ENCODE results near the gene PLAAT5. TPM values are rescaled to one million over a fixed set of nuclear protein-coding genes. Genes with fewer than 3 reads are reported as not detected.
"Not testable (repeated sequence)": the region's sequence is repeated elsewhere in the genome, so short reads cannot be mapped to it uniquely, and the experiment has no call there.

Gene PLAAT5
- polyA plus RNA-seq, 3 donors: 0.07 to 0.62 TPM; not detected in 1

- H3K79me2 ChIP-seq (ENCODE audit: insufficient read depth, low read length): no peaks in the 10 kb centered on the region
- H3K27me3 Mint-ChIP-seq (ENCODE audit: low read depth in 3 of 3): peaks cover 0 to 6% (median 0%) of the 10 kb centered on the region in 3 donors
- intact Hi-C loops (cut with micrococcal nuclease): no loop called here
- H3K27ac ChIP-seq (ENCODE audit: low read depth in 1 of 2, low read length in 2 of 2): no peak overlapping the region
- no CpG with 5 or more reads among the region's 1 CpG for WGBS (ENCODE audit: insufficient coverage)
- H4K20me1 ChIP-seq (ENCODE audit: insufficient read depth, low read length): no peaks in the 10 kb centered on the region
- no peak for TF ChIP-seq CTCF (IDR thresholded peaks at IDR 0.05)
- no peaks in the 10 kb centered on the region for H3K36me3 Mint-ChIP-seq
- H3K4me3 ChIP-seq (replicated peaks in 1 of 3; ENCODE audit: low read depth in 2 of 3, low read length in 3 of 3): no peak overlapping the region
- H3K4me1 ChIP-seq (ENCODE audit: control insufficient read depth in 1 of 2, insufficient read depth in 2 of 2, low read length in 2 of 2): peaks cover 0 to 3% of the 10 kb centered on the region in 2 donors
- H3K36me3 ChIP-seq (replicated peaks in 1 of 2; ENCODE audit: control insufficient read depth in 1 of 2, insufficient read depth in 2 of 2, low read length in 2 of 2): no peaks in the 10 kb centered on the region
- no peak overlapping the region for H3K4me2 ChIP-seq (replicated peaks; ENCODE audit: extremely low read depth, low read length, poor library complexity, severe bottlenecking)
- no peak for DNase-seq
- no peak overlapping the region for H3K9ac ChIP-seq (ENCODE audit: insufficient read depth, low read length, poor library complexity, severe bottlenecking)
- H3K9me3 Mint-ChIP-seq: peaks cover 0 to 7% (median 2%) of the 10 kb centered on the region in 7 donors
- no peaks in the 10 kb centered on the region for H3K27me3 ChIP-seq (ENCODE audit: control insufficient read depth in 2 of 2, insufficient read depth in 2 of 2, low read length in 2 of 2)
- no peak overlapping the region for H3K4me3 Mint-ChIP-seq
- H2AFZ ChIP-seq (ENCODE audit: insufficient read depth, low read depth, low read length, poor library complexity, severe bottlenecking): no peak overlapping the region
- no peaks in the 10 kb centered on the region for H3K9me3 ChIP-seq (replicated peaks in 1 of 2; ENCODE audit: control insufficient read depth in 1 of 2, insufficient read depth in 1 of 2, low read length in 2 of 2)
- H3K4me1 Mint-ChIP-seq: peaks cover 17% of the 10 kb centered on the region
- no peak overlapping the region for H3K27ac Mint-ChIP-seq
Observed at GRCh38 chr11:63443714-63444113, 47.3 kb downstream of the PLAAT5 start.

- peaks cover 6 to 22% (median 8%) of the 10 kb centered on the region in 3 donors for H3K27me3 Mint-ChIP-seq (ENCODE audit: low read depth in 3 of 3)
Observed at GRCh38 chr11:63435831-63436230, 55.1 kb downstream of the PLAAT5 start.

DNA sequence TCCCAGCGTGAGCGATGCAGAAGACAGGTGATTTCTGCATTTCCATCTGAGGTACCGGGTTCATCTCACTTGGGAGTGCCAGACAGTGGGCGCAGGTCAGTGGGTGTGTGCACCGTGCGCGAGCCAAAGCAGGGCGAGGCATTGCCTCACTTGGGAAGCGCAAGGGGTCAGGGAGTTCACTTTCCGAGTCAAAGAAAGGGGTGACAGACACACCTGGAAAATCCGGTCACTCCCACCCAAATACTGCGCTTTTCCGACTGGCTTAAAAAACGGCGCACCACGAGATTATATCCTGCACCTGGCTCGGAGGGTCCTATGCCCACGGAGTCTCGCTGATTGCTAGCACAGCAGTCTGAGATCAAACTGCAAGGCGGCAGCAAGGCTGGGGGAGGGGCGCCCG lies 55.6 kb downstream of the PLAAT5 start:
- H2AFZ ChIP-seq (ENCODE audit: insufficient read depth, low read depth, low read length, poor library complexity, severe bottlenecking); H3K36me3 Mint-ChIP-seq; H4K20me1 ChIP-seq (ENCODE audit: insufficient read depth, low read length); H3K4me1 ChIP-seq (ENCODE audit: control insufficient read depth in 1 of 2, insufficient read depth in 2 of 2, low read length in 2 of 2); H3K36me3 ChIP-seq (replicated peaks in 1 of 2; ENCODE audit: control insufficient read depth in 1 of 2, insufficient read depth in 2 of 2, low read length in 2 of 2); H3K4me3 ChIP-seq (replicated peaks in 1 of 3; ENCODE audit: low read depth in 2 of 3, low read length in 3 of 3); H3K4me3 Mint-ChIP-seq; H3K9ac ChIP-seq (ENCODE audit: insufficient read depth, low read length, poor library complexity, severe bottlenecking); DNase-seq; intact Hi-C loops (cut with micrococcal nuclease); H3K4me1 Mint-ChIP-seq; H3K27me3 ChIP-seq (ENCODE audit: control insufficient read depth in 2 of 2, insufficient read depth in 2 of 2, low read length in 2 of 2); H3K79me2 ChIP-seq (ENCODE audit: insufficient read depth, low read length); H3K27ac Mint-ChIP-seq; H3K4me2 ChIP-seq (replicated peaks; ENCODE audit: extremely low read depth, low read length, poor library complexity, severe bottlenecking); H3K9me3 ChIP-seq (replicated peaks in 1 of 2; ENCODE audit: control insufficient read depth in 1 of 2, insufficient read depth in 1 of 2, low read length in 2 of 2); H3K27ac ChIP-seq (ENCODE audit: low read depth in 1 of 2, low read length in 2 of 2): not testable (repeated sequence)
- 92% methylated on average over 7 of the region's 22 CpGs for WGBS (ENCODE audit: insufficient coverage)
- Mint-ChIP-seq H3K27me3 (ENCODE audit: low read depth in 3 of 3) (peaks cover 6 to 22% (median 9%) of the 10 kb centered on the region in 3 donors), H3K9me3 (peaks cover 3 to 16% (median 10%) of the 10 kb centered on the region in 7 donors)

More at GRCh38 chr11:63435831-63436230, 55.1 kb downstream of the PLAAT5 start:
- H3K4me1 Mint-ChIP-seq; H3K9ac ChIP-seq (ENCODE audit: insufficient read depth, low read length, poor library complexity, severe bottlenecking); H3K4me1 ChIP-seq (ENCODE audit: control insufficient read depth in 1 of 2, insufficient read depth in 2 of 2, low read length in 2 of 2); H3K4me2 ChIP-seq (replicated peaks; ENCODE audit: extremely low read depth, low read length, poor library complexity, severe bottlenecking); H3K27ac Mint-ChIP-seq; H3K79me2 ChIP-seq (ENCODE audit: insufficient read depth, low read length); H3K4me3 ChIP-seq (replicated peaks in 1 of 3; ENCODE audit: low read depth in 2 of 3, low read length in 3 of 3); DNase-seq; H2AFZ ChIP-seq (ENCODE audit: insufficient read depth, low read depth, low read length, poor library complexity, severe bottlenecking); intact Hi-C loops (cut with micrococcal nuclease); H3K4me3 Mint-ChIP-seq; H4K20me1 ChIP-seq (ENCODE audit: insufficient read depth, low read length); H3K27ac ChIP-seq (ENCODE audit: low read depth in 1 of 2, low read length in 2 of 2); H3K36me3 Mint-ChIP-seq; H3K27me3 ChIP-seq (ENCODE audit: control insufficient read depth in 2 of 2, insufficient read depth in 2 of 2, low read length in 2 of 2); H3K36me3 ChIP-seq (replicated peaks in 1 of 2; ENCODE audit: control insufficient read depth in 1 of 2, insufficient read depth in 2 of 2, low read length in 2 of 2); H3K9me3 ChIP-seq (replicated peaks in 1 of 2; ENCODE audit: control insufficient read depth in 1 of 2, insufficient read depth in 1 of 2, low read length in 2 of 2): not testable (repeated sequence)
- peaks cover 3 to 14% (median 7%) of the 10 kb centered on the region in 7 donors for H3K9me3 Mint-ChIP-seq
- 6% methylated on average over 2 of the region's 4 CpGs for WGBS (ENCODE audit: insufficient coverage)

DNA sequence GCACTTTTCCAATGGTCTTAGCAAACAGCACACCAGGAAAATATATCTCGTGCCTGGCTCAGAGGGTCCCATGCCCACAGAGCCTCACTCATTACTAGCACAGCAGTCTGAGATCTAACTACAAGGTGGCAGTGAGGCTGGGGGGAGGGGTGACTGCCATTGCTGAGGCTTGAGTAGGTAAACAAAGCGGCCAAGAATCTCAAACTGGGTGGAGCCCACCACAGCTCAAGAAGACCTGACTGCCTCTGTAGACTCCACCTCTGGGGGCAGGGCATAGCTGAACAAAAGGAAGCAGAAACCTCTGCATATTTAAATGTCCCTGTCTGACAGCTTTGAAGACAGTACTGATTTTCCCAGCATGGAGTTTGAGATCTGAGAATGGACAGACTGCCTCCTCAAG lies 60.2 kb downstream of the PLAAT5 start:
- Mint-ChIP-seq H3K9me3 (peaks cover 4 to 21% (median 9%) of the 10 kb centered on the region in 7 donors), H3K27me3 (ENCODE audit: low read depth in 3 of 3) (peaks cover 6 to 22% (median 12%) of the 10 kb centered on the region in 3 donors)
- H3K4me1 Mint-ChIP-seq; H3K27ac ChIP-seq (ENCODE audit: low read depth in 1 of 2, low read length in 2 of 2); H3K79me2 ChIP-seq (ENCODE audit: insufficient read depth, low read length); H3K4me3 Mint-ChIP-seq; H3K27me3 ChIP-seq (ENCODE audit: control insufficient read depth in 2 of 2, insufficient read depth in 2 of 2, low read length in 2 of 2); H4K20me1 ChIP-seq (ENCODE audit: insufficient read depth, low read length); H2AFZ ChIP-seq (ENCODE audit: insufficient read depth, low read depth, low read length, poor library complexity, severe bottlenecking); H3K27ac Mint-ChIP-seq; H3K4me3 ChIP-seq (replicated peaks in 1 of 3; ENCODE audit: low read depth in 2 of 3, low read length in 3 of 3); H3K9me3 ChIP-seq (replicated peaks in 1 of 2; ENCODE audit: control insufficient read depth in 1 of 2, insufficient read depth in 1 of 2, low read length in 2 of 2); H3K4me1 ChIP-seq (ENCODE audit: control insufficient read depth in 1 of 2, insufficient read depth in 2 of 2, low read length in 2 of 2); H3K9ac ChIP-seq (ENCODE audit: insufficient read depth, low read length, poor library complexity, severe bottlenecking); intact Hi-C loops (cut with micrococcal nuclease); H3K36me3 Mint-ChIP-seq; DNase-seq; H3K4me2 ChIP-seq (replicated peaks; ENCODE audit: extremely low read depth, low read length, poor library complexity, severe bottlenecking); H3K36me3 ChIP-seq (replicated peaks in 1 of 2; ENCODE audit: control insufficient read depth in 1 of 2, insufficient read depth in 2 of 2, low read length in 2 of 2): not testable (repeated sequence)
- WGBS (ENCODE audit: insufficient coverage): 100% methylated on average over 1 of the region's 2 CpGs
